Skin of body (tissue), 2 donors: ENCODE measurements around the gene OSM. TPM values are rescaled to one million over a fixed set of nuclear protein-coding genes. Genes with fewer than 3 reads are reported as not detected.

ENCODE experiments used
- DNase-seq: peaks from one replicate; lab custom pipeline; 2025; lab: John Stamatoyannopoulos, UW
- total RNA-seq: library from RNA; depleted of rRNA; stranded (reverse); fragments of >200 nt; gene quantifications from one replicate; pipeline ENCODE4 v1.2.3, GENCODE V29; 2014

Gene OSM
- total RNA-seq, 1 donor from 2014 or later, result 1.3 TPM

- DNase-seq, result no peak
These were observed 31.5 kb upstream of the OSM start for GRCh38 chr22:30297991-30298701.

GRCh38 chr22:30297276-30297990 is 30.8 kb upstream of the OSM start:
- DNase-seq, result no peak

- DNase-seq, result no peak
These were observed 30.2 kb upstream of the OSM start for GRCh38 chr22:30296833-30297232.

- DNase-seq, result no peak
These were observed 29.7 kb upstream of the OSM start for GRCh38 chr22:30296324-30296723.

- no peak for DNase-seq
These were observed 28.9 kb upstream of the OSM start for GRCh38 chr22:30295576-30295975.

GRCh38 chr22:30294830-30295229 is 28.2 kb upstream of the OSM start:
- DNase-seq, result no peak

GRCh38 chr22:30294066-30294465 is 27.4 kb upstream of the OSM start:
- no peak for DNase-seq

GRCh38 chr22:30293026-30293425 is 26.4 kb upstream of the OSM start:
- DNase-seq, result no peak

- DNase-seq, result no peak
These were observed 25.7 kb upstream of the OSM start for GRCh38 chr22:30292069-30292970.

GRCh38 chr22:30291058-30291892 is 24.6 kb upstream of the OSM start:
- DNase-seq, result peak; percentile 77

GRCh38 chr22:30290342-30291057 is 23.8 kb upstream of the OSM start:
- DNase-seq, result peak; percentile 77

GRCh38 chr22:30289980-30290313 is 23.3 kb upstream of the OSM start:
- no peak for DNase-seq

- DNase-seq, result peak; percentile 97
These were observed 22.7 kb upstream of the OSM start, which contains the start of gene CASTOR1 for GRCh38 chr22:30289141-30289979. Gene CASTOR1 (minus strand): TSS chr22:30289505. CDS start chr22:30289497, 8 bp downstream.

GRCh38 chr22:30288419-30289140 is 21.9 kb upstream of the OSM start:
- DNase-seq, result no peak

- peak; percentile 81 for DNase-seq
These were observed 21.2 kb upstream of the OSM start for GRCh38 chr22:30287648-30288418.

GRCh38 chr22:30286813-30287647 is 20.4 kb upstream of the OSM start:
- no peak for DNase-seq

GRCh38 chr22:30286331-30286730 is 19.7 kb upstream of the OSM start:
- DNase-seq, result no peak
